ENCODE measurements around the gene SLC24A3.

DNA sequence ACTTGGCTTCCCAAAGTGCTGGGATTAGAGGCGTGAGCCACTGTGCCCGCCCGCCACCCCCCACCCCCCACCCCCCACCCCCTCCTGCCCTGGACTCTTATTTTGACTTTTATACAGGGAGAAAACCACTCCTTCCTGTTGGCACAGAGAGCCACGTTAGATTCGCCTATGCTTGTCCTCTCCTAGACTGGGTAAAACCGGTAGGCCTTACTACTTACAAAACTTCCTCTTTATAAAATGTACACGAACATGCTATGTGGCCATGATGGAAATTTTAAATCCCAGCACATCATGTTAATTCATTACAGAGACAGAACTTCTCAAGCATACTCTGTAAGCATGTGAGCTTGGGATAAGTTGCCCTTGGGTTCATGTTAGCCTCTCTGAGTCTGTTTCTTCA, 124.2 kb downstream of the SLC24A3 start:
- no peak for TF ChIP-seq POLR2A (IDR thresholded peaks at IDR 0.05)
- TF ChIP-seq, protein P1, sequence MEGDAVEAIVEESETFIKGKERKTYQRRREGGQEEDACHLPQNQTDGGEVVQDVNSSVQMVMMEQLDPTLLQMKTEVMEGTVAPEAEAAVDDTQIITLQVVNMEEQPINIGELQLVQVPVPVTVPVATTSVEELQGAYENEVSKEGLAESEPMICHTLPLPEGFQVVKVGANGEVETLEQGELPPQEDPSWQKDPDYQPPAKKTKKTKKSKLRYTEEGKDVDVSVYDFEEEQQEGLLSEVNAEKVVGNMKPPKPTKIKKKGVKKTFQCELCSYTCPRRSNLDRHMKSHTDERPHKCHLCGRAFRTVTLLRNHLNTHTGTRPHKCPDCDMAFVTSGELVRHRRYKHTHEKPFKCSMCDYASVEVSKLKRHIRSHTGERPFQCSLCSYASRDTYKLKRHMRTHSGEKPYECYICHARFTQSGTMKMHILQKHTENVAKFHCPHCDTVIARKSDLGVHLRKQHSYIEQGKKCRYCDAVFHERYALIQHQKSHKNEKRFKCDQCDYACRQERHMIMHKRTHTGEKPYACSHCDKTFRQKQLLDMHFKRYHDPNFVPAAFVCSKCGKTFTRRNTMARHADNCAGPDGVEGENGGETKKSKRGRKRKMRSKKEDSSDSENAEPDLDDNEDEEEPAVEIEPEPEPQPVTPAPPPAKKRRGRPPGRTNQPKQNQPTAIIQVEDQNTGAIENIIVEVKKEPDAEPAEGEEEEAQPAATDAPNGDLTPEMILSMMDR (IDR thresholded peaks at IDR 0.05): no peak
